Measurements from ENCODE around the gene TMEM134. TPM values are rescaled to one million over a fixed set of nuclear protein-coding genes. Genes with fewer than 3 reads are reported as not detected.

The TMEM134 gene
- total RNA-seq, 2 experiments from 2014 or later, result 49.9 to 52.4 TPM

GRCh38 chr11:67508486-67509121 is 39.6 kb upstream of the TMEM134 start:
- H3K4me1 Mint-ChIP-seq (ENCODE audit: low read depth), result peaks cover 38% of the 10 kb centered on the region
- Histone ChIP-seq H3K27ac (ENCODE audit: low read depth in 1 of 2, low read length in 2 of 2) (peak overlapping the region; percentile 87 to 97), H3K4me3 (ENCODE audit: low read length) (peak overlapping the region; percentile 76), H3K4me1 (ENCODE audit: insufficient read depth, low read length) (peaks cover 43% of the 10 kb centered on the region), H3K27me3 (ENCODE audit: control insufficient read depth in 1 of 2, insufficient read depth in 2 of 2, low read length in 2 of 2) (peaks cover 0 to 9% of the 10 kb centered on the region in 2 experiments), H3K36me3 (ENCODE audit: insufficient read depth, low read length) (peaks cover 10% of the 10 kb centered on the region), H3K9me3 (ENCODE audit: control insufficient read depth in 1 of 2, insufficient read depth in 1 of 2, low read length in 2 of 2) (no peaks in the 10 kb centered on the region)
- H3K4me3 Mint-ChIP-seq, result peak overlapping the region; percentile 93
- H3K27ac Mint-ChIP-seq, result peak overlapping the region; percentile 98
- ATAC-seq (ENCODE audit: poor library complexity) (peak; percentile 44), DNase-seq (peak; percentile 97 to 100 (median 99))
- ChIA-PET POLR2A (interaction anchor here (0.6 to 1.1 kb wide), 7 partner anchors 26 to 183 kb away, joined by 3 to 6 read pairs (median 3); partner anchors contain the start of genes AIP, PTPRCAP and TBC1D10C), CTCF (interaction anchor here (1.1 to 1.3 kb wide), 2 partner anchors 107 to 119 kb away, joined by 3 read pairs; partner anchors contain the start of gene PPP1CA)
- TF ChIP-seq, protein P1, sequence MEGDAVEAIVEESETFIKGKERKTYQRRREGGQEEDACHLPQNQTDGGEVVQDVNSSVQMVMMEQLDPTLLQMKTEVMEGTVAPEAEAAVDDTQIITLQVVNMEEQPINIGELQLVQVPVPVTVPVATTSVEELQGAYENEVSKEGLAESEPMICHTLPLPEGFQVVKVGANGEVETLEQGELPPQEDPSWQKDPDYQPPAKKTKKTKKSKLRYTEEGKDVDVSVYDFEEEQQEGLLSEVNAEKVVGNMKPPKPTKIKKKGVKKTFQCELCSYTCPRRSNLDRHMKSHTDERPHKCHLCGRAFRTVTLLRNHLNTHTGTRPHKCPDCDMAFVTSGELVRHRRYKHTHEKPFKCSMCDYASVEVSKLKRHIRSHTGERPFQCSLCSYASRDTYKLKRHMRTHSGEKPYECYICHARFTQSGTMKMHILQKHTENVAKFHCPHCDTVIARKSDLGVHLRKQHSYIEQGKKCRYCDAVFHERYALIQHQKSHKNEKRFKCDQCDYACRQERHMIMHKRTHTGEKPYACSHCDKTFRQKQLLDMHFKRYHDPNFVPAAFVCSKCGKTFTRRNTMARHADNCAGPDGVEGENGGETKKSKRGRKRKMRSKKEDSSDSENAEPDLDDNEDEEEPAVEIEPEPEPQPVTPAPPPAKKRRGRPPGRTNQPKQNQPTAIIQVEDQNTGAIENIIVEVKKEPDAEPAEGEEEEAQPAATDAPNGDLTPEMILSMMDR (IDR thresholded peaks at IDR 0.05), result no peak
- intact Hi-C loops (cut with DNase I, micrococcal nuclease), result loop anchor here (1.0 to 10.0 kb wide), 7 partner anchors 44 to 266 kb away; partner anchors contain the start of genes CARNS1 (in 1 of the 2), NDUFV1 (in 1 of the 2), POLD4 (in 1 of the 2) and PPP1CA (in 1 of the 2)
- H3K9me3 Mint-ChIP-seq, result no peaks in the 10 kb centered on the region
- peaks cover 19% of the 10 kb centered on the region for H3K36me3 Mint-ChIP-seq (ENCODE audit: low read depth)
- H3K27me3 Mint-ChIP-seq, result no peaks in the 10 kb centered on the region

GRCh38 chr11:67507864-67508485 is 38.9 kb upstream of the TMEM134 start, which contains the start of gene CDK2AP2:
TSS of gene CDK2AP2 (minus strand) at chr11:67508162. CDS start at chr11:67508082, 80 bp downstream.
- peak within 1 kb of the TSS; percentile 87 to 97 for H3K27ac ChIP-seq (ENCODE audit: low read depth in 1 of 2, low read length in 2 of 2)
- peak within 1 kb of the TSS; percentile 76 for H3K4me3 ChIP-seq (ENCODE audit: low read length)
- peaks cover 44% of the 10 kb centered on the region for H3K4me1 Mint-ChIP-seq (ENCODE audit: low read depth)
- no peaks in the 10 kb centered on the region for H3K9me3 Mint-ChIP-seq
- H3K36me3 ChIP-seq (ENCODE audit: insufficient read depth, low read length), result peaks cover 12% of the 10 kb centered on the region
- ATAC-seq (ENCODE audit: poor library complexity), result peak; percentile 71
- peak; percentile 91 to 99 (median 97) for DNase-seq
- peaks cover 22% of the 10 kb centered on the region for H3K36me3 Mint-ChIP-seq (ENCODE audit: low read depth)
- CTCF ChIA-PET, result interaction anchor here (1.1 to 1.3 kb wide), 2 partner anchors 107 to 118 kb away, joined by 3 read pairs; partner anchors contain the start of gene PPP1CA
- peak within 1 kb of the TSS; percentile 98 for H3K27ac Mint-ChIP-seq
- POLR2A ChIA-PET, result interaction anchor here (0.6 to 1.5 kb wide), 10 partner anchors 22 to 184 kb away, joined by 3 to 7 read pairs (median 3); partner anchors contain the start of genes AIP, POLD4, PTPRCAP and TBC1D10C
- H3K4me3 Mint-ChIP-seq, result peak within 1 kb of the TSS; percentile 93
- no peaks in the 10 kb centered on the region for H3K9me3 ChIP-seq (ENCODE audit: control insufficient read depth in 1 of 2, insufficient read depth in 1 of 2, low read length in 2 of 2)
- peaks cover 50% of the 10 kb centered on the region for H3K4me1 ChIP-seq (ENCODE audit: insufficient read depth, low read length)
- TF ChIP-seq, protein P1 (IDR thresholded peaks at IDR 0.05), result no peak
- no peaks in the 10 kb centered on the region for H3K27me3 Mint-ChIP-seq
- H3K27me3 ChIP-seq (ENCODE audit: control insufficient read depth in 1 of 2, insufficient read depth in 2 of 2, low read length in 2 of 2), result peaks cover 0 to 9% of the 10 kb centered on the region in 2 experiments
- intact Hi-C loops (cut with DNase I, micrococcal nuclease), result loop anchor here (1.0 to 10.0 kb wide), 11 partner anchors 44 to 266 kb away; partner anchors contain the start of genes PPP1CA (in 2 of the 2), PTPRCAP (in 2 of the 2), CARNS1 (in 1 of the 2) and NDUFV1 (in 1 of the 2)

DNA sequence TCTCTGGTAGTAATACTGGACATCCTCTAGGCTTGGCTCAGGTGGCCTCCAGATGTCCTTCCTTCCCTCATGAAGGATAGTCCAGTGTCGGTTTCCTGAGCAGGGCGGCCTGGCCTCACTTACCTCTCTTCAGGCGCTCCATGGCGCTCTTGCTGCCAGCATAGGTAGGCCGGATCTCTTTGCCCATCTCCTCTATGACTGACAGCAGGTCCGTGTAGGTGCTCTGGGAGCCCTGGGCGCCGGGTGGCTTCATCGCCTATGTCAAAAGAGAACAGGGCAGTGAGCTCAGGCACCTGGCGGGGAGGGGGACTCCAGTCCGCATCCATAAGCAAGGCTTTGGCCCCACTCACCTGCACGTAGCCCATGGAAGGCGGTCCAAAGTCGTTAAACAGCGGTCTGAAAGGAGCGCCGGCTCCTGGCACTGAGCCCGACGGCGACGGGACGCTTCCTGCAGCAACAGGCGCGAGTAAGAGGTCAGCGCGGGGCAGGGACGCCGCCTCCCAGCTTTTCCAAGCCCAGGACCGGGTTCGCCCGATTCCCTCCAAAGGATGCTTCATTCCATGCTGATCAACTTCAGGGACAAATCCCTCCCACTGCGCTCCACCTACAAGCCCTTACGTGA is 38.3 kb upstream of the TMEM134 start:
- ATAC-seq (ENCODE audit: poor library complexity) (no peak), DNase-seq (peak in 1 of 14 experiments; percentile 38)
- H3K9me3 Mint-ChIP-seq, result no peaks in the 10 kb centered on the region
- POLR2A ChIA-PET, result interaction anchor here (0.6 to 1.5 kb wide), 7 partner anchors 22 to 154 kb away, joined by 3 to 7 read pairs (median 4); partner anchors contain the start of genes AIP, POLD4, PTPRCAP and TBC1D10C
- peaks cover 48% of the 10 kb centered on the region for H3K4me1 Mint-ChIP-seq (ENCODE audit: low read depth)
- Histone ChIP-seq H3K4me1 (ENCODE audit: insufficient read depth, low read length) (peaks cover 55% of the 10 kb centered on the region), H3K27ac (ENCODE audit: low read depth in 1 of 2, low read length in 2 of 2) (peak overlapping the region; percentile 87 to 97), H3K36me3 (ENCODE audit: insufficient read depth, low read length) (peaks cover 19% of the 10 kb centered on the region), H3K27me3 (ENCODE audit: control insufficient read depth in 1 of 2, insufficient read depth in 2 of 2, low read length in 2 of 2) (peaks cover 0 to 9% of the 10 kb centered on the region in 2 experiments), H3K9me3 (ENCODE audit: control insufficient read depth in 1 of 2, insufficient read depth in 1 of 2, low read length in 2 of 2) (no peaks in the 10 kb centered on the region), H3K4me3 (ENCODE audit: low read length) (peak overlapping the region; percentile 76)
- peak overlapping the region; percentile 93 for H3K4me3 Mint-ChIP-seq
- intact Hi-C loops (cut with DNase I, micrococcal nuclease), result loop anchor here (2.0 to 10.0 kb wide), 8 partner anchors 71 to 265 kb away; partner anchors contain the start of genes PPP1CA (in 2 of the 2), PTPRCAP (in 2 of the 2), CARNS1 (in 1 of the 2) and RPS6KB2 (in 1 of the 2)
- CTCF ChIA-PET, result interaction anchor here (1.1 to 1.3 kb wide), 2 partner anchors 106 to 118 kb away, joined by 3 read pairs; partner anchors contain the start of gene PPP1CA
- peak overlapping the region; percentile 98 for H3K27ac Mint-ChIP-seq
- TF ChIP-seq, protein P1 (IDR thresholded peaks at IDR 0.05), result no peak
- no peaks in the 10 kb centered on the region for H3K27me3 Mint-ChIP-seq
- H3K36me3 Mint-ChIP-seq (ENCODE audit: low read depth), result peaks cover 26% of the 10 kb centered on the region

All from CD4-positive, alpha-beta T cell (primary cell).